Measurements from ENCODE around the gene FFAR2.
"Not testable (repeated sequence)": the region's sequence is repeated elsewhere in the genome, so short reads cannot be mapped to it uniquely, and the experiment has no call there.

DNA sequence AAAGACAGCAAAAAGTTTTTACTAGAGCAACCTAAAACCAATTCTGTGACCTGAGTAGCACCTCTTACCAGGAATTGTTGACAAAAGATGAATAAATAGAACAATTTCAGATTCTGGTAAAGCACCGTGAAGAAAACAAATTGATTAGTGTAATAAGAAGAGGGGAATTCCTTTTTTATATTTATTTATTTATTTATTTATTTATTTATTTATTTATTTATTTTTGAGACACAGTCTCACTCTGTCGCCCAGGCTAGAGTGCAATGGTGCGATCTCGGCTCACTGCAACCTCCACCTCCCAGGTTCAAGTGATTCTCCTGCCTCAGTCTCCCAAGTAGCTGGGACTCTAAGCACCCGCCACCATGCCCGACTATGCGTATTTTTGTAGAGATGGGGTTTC is 24.7 kb upstream of the FFAR2 start:
- TF ChIP-seq, protein P1, sequence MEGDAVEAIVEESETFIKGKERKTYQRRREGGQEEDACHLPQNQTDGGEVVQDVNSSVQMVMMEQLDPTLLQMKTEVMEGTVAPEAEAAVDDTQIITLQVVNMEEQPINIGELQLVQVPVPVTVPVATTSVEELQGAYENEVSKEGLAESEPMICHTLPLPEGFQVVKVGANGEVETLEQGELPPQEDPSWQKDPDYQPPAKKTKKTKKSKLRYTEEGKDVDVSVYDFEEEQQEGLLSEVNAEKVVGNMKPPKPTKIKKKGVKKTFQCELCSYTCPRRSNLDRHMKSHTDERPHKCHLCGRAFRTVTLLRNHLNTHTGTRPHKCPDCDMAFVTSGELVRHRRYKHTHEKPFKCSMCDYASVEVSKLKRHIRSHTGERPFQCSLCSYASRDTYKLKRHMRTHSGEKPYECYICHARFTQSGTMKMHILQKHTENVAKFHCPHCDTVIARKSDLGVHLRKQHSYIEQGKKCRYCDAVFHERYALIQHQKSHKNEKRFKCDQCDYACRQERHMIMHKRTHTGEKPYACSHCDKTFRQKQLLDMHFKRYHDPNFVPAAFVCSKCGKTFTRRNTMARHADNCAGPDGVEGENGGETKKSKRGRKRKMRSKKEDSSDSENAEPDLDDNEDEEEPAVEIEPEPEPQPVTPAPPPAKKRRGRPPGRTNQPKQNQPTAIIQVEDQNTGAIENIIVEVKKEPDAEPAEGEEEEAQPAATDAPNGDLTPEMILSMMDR (IDR thresholded peaks at IDR 0.05; ENCODE audit: low read depth, low read length), result not testable (repeated sequence)
- TF ChIP-seq, protein P2, sequence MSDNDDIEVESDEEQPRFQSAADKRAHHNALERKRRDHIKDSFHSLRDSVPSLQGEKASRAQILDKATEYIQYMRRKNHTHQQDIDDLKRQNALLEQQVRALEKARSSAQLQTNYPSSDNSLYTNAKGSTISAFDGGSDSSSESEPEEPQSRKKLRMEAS (IDR thresholded peaks at IDR 0.05; ENCODE audit: low read depth, low read length), result not testable (repeated sequence)

Measured in NB4 (cell line).